HG03280 (cell line): Measurements from ENCODE around the gene LMCD1.
A peak's percentile ranks its signal among the peaks of the same experiment; 100 is the strongest.

Experiments
- ATAC-seq: cut with Tn5 transposase; IDR thresholded peaks from one replicate; pipeline ENCODE4 v1.9.1; 2021; ENCODE audit warnings: mild to moderate bottlenecking, moderate library complexity; ENCODE audit not compliant: unreplicated experiment

Gene LMCD1

DNA sequence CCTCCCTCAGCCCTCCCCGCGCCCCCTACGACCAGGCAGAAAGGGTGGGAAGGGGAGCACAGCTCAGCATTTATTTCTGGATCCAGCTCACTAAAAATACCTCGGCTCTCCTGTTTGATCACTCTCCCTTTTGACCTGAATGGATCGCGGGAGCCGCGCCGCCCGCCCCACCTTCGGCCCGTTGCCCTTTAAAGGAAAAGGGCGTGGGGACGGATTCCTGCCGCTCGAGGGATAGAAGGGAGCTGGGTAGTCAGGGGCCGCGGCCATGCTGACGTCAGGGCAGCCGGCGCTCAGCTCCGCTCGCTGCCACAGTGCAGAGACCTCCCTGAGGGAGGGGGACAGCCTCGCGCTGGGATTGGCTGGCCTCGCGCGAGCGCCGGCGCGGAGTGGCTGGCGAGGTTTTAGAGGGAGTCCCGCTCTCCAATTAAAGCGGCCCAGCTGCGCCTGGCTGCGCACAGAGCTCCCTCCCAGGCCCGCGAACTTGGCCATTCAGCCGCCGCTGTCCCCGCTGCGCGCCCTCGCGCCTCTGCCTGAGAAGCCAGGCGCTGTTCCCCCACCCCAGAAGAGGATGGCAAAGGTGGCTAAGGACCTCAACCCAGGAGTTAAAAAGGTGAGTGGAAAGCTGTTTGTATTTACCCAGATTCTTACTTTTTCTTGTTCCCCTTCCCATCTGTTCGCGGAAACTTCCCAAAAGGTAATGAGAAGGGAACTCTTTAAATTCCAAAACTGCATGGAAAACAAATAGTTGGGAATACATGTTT lies at the start of gene LMCD1:
LMCD1 (plus strand) TSS at position 453 of the 761 bp plus-strand sequence; CDS start at position 569, 116 bp downstream.
- peak; percentile 97 for ATAC-seq

DNA sequence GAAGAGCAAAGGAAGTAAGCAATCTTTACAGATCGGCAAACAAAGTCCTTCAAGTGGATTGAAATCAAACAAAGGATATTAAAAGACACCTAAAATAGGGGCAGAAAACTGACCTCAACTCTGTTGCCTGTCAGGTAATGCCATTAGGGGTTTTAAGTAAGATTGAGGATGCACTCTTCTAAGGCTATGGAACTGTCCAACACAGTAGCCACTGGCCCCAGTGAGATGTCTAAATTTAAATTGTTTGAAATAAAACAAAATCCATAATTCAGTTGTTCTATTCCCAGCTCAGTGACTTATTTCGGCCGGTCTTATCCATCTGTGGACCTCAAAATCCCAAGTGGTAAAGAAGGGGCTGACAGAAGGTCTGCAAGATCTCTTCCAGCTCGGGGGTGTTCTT lies 49.5 kb upstream of the LMCD1 start:
- no peak for ATAC-seq

DNA sequence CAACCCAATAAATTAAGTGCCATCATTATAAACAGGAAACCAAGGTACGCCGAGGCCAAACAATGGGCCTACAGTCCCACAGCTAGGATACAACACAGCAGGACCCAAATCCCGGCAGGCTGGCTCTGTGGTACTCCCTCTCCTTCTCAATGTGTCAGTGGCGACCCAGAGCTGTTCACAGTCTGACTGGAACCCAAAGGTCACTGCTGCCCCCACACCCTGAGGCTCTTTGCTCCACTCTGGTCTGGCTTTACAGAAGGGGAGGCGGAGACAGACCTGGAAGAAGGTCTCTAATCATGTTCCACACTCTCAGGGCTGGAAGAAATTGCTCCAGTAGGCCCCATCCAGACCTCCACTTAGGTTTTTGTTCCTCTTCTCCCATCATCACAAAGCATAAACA lies 48.5 kb upstream of the LMCD1 start:
- no peak for ATAC-seq

DNA sequence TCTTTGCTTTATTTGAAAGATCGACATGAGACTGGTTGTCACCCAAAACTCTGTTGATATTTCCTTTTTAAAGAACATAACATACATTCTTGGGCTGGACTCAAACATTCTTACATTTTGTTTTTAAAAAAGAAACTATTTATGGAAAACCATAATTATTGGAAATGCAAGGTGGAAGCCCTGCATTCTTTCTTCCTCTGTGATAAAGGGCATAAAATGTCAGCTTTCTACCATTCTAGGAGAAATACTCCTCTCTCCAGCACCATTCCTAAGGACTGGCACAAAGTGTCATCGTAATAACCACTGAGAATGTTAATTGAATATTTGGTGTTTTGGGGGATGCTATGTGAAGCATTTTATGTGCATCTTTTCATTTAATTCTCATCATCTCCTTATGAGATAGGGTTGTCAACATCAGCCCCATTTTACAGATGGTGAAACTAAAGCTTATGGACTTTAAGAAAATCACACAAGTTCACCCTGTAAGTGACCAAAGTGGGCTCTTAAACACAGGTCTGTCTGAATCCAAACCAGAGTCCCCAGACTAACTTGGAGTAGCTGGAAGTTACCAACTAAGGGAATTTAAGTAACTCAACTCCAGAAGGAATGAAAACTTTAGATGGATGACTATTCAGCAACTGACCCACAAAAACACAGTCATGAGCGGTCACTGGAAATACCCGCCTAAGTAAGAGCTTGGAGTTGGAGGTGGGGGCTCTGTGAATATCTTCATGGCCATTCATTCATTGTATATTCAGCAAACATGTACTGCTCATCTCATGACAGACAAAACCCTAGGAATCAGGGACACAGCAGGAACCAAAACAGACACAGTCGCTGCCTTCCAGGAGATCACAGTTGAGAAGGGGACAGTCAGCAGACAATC lies 45.9 kb upstream of the LMCD1 start:
- ATAC-seq = no peak

DNA sequence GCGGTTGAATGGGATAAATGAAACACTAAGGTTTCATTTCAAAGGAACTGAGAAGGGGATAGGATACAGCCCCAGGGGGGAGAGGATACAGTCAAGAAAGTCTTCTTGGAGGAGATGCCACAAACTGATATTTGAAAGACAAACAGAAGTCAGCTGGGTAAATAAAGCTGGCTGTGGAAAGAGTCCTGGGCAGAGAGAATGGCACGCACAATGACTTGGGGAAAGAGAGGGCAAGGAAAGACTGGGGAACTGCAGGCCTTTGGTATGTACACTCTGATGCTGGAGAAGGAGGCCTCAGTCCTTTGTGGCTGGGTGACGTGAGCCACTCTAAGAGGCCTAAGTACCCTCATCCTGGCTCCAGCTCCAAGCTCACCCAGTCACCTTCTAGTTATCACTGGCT lies 45.2 kb upstream of the LMCD1 start:
- no peak for ATAC-seq

- ATAC-seq = no peak
Measured at GRCh38 chr3:8457039-8457438, 44.6 kb upstream of the LMCD1 start.

DNA sequence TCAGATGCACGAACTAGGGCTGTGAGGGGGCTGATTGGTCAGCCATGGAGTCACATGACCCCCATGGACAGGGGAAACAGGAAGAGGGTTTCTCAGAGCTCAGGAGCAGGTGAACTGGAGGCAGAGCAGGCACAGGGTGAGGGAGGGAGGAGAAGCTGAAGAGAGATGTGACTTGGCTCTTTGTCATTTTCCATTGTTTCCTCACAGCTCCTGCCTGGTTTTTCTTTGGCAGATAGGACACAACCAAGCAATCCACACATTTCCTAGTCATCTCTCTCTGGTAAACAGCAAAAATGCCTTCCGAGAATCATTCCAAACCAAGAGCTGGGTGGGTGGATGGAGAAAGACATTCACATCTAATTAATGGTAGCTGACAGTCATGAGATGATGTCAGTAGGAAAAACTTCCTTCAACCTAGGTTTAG lies 43.4 kb upstream of the LMCD1 start:
- no peak for ATAC-seq

DNA sequence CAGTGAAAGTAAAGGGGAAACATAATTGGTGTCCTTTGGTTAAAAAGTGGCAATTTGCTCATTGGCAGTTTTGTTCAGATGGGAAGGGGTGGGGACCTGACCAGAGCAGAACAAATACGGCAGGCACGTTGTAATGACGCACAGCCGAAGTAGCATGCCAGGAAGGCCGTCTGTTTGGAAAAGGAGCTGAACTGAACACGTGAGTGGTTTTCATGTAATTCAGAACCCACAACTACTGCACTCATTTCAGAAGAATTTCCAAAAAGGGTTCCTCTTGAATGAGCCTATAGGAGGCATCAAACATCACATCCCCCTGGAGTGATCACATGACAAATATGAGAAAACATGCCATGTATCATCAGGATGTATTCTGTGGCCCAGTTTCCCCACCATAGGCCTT lies 42.9 kb upstream of the LMCD1 start:
- no peak for ATAC-seq

- ATAC-seq = no peak
Measured at GRCh38 chr3:8460050-8460708, 41.4 kb upstream of the LMCD1 start.

DNA sequence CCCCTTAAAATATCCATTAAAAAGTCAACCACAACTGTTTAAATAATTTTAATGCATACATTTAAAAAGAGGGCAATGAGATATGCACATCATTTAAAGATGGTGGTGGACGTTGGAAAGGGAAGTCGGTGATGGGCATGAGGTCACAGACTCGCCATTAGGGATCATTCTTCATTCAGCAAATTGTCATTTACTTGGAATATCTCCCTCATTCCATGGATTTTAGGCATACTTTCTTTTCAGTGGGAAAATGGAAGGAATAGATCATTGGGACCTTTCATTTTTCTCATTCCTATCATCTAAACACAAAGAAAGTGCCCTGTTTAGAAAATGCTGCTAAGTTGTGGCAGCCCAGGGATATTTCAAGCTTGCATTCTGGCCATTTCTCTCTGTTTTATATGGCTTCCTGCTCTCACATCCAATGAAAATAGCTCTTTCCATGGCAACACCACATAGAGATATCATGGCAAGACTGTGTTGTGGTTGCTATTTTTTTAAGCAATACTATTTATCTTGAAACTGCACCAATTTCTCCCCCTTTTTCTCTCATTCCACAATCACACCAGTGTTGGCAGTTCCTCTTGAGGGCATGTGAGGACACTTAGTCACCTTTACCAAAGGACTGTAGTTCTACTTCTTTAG lies 40.7 kb upstream of the LMCD1 start:
- no peak for ATAC-seq

DNA sequence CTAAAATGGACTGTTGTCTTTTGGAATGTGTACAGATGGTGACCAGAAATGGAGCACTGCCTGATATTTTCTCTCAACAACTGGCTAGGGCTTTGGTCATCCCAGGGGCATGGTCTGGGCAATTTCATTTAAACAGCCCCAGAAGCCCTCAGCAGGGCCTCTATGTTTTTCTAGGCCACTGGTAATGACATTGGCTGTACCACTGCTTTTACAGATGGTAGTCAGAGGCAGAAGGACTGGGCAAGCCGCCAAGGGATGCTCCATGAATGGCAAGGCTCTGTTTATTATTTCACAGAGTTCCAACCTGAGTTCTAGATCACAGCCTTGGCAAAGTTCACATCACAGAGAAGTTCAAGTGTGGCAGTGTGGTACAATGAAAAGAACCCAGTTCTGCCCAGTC lies 37.0 kb upstream of the LMCD1 start:
- ATAC-seq = no peak

DNA sequence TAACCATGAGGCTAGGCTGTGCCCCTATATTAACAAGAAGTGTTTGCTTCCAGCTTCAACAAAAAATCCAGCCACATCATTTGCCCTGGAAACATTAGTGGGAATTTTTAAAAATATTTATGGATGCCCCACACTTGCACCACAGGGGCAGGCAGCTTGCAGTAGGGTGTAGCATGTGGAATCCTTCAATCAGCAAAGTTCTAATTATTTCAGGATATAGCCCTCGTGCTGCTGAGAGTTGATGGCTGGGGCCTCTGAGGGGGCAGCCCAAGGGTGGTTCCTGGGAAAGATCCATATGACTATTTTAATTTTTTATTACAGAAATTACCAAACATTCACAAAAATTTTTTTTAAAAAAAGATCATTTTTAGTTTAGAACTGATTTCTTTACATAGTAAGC lies 35.1 kb upstream of the LMCD1 start:
- no peak for ATAC-seq

DNA sequence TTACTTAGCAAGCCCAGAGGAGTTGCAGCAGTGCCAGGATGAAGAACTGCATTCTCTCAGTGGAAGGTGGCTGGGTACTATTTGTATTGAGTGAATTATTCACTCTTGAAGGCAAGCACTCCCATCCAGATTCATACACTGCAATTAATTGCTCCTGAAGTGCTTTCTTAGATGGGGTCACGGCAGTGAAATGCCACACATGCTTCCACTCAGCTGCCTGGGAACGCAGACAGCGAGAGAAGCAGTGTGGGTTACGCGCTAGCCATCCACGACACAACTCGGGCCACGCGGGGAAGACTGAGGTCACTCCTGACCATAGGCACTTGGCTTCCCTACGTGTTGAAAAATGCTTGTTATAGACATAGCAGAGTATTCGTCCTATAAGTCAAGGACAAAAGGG lies 30.8 kb upstream of the LMCD1 start:
- ATAC-seq = no peak

DNA sequence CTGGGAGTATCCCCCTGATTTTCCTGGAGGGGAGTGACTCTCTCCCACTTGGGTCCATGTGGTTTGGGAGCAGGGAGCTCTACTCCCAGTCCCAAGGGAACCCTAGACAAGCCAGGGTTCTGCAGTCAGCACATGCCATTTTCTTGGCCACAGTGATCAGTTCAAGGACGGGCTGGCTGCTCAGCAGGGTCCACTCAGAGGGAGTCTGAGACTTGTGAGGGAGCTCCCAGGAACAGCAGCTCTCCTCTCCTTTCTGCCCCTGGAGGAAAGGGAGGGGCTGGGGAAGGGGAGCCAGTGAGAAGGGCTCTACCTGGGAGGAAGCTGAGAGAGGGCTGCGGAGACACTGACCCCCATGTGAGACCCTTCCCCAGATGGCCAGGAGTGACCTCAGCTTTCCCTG lies 29.1 kb upstream of the LMCD1 start:
- ATAC-seq = no peak

DNA sequence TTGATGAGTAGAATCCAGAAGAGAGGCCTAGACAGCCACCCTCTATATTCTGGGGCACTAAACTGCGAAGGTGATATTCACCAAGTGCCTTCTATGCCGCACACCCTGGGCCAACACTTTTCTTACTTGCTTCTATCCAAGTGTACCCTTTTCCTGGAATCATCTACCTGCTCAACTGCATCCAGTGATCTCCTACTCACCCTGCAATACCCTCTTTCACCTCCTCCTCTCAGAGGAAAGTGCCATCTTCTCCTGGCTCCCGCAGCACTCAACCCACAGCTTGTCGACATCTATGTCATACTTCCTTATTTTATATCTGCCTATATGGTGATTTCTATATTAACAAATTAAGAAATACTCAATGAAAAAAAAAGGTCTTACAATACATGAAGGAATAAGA lies 28.6 kb upstream of the LMCD1 start:
- no peak for ATAC-seq

DNA sequence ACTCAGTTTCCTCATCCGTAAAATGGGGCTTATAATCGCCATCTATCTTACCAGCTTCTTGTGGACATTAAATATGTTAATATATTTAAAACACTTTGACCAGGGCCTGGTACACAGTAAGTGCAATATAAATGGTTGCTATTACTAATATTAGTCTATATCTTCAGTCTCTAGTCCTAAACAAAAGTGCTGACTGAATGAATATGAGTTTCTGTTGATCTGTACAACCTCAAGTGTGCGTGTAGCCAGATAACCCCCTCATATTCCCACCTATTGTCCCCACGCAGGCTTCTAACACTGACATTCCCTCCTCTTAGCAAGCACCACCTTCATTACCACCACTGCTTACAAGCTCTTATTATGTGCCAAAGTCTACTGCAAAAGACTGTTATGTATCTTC lies 27.6 kb upstream of the LMCD1 start:
- no peak for ATAC-seq

DNA sequence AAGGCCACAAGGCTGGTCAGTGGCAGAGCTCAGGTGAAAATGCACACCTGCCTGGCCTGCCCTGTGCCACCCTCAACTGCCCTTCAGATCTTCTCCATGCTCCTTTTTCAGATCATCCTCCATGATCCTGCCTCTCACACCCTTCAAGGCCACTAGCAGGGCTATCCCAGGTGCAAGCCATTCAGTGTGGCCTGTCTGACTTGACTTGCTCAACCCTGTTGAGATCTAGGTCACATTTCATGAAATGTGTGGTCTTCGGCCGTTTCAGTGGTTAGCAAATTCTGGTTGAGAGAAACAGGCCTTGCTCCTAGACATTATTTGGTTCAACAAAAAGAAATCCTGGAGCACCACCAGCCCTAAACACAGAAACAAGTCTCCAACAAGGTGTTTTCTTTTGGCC lies 26.6 kb upstream of the LMCD1 start:
- no peak for ATAC-seq

DNA sequence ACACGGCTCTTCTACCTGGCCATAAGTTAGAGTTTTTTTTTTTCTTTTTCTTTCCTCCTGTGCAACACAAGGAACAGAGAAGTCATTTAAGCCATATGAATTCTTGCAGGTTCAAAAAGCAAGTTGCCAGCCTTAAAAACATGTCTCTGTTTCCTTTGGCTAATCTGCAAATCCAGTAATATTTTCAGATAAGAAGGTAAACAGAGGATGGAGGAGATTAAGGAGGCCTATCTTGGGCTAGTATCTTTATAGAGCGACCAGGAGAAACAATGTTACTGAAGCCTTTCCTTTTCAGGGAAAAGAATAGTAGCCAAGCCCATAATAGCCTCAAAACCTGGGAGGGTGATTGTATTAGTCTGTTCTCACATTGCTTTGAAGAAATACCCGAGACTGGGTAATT lies 20.9 kb upstream of the LMCD1 start:
- ATAC-seq = no peak

DNA sequence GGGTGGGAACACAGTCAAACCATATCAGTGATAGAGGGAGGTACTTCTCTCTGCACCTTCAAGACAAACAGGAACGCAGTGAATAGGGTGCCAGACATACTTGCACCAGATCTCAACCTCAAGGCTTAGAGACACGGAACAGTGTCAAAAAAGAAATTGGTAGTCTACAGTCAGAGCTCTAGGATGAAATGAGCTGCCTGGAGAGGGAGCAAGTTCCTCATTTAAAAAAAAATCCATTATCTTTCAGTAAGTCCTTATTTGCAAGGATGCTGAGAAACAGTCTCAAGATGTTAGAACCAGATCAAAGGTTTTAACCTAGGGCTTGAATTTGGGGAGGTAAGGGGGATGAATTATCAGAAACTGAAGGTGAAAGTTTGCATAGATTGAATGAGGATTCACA lies 20.2 kb upstream of the LMCD1 start:
- no peak for ATAC-seq

- no peak for ATAC-seq
Measured at GRCh38 chr3:8482263-8482662, 19.4 kb upstream of the LMCD1 start.

- ATAC-seq = no peak
Measured at GRCh38 chr3:8482960-8483665, 18.5 kb upstream of the LMCD1 start.
